ENCODE results near the gene TMEM138.

TMEM138 gene

GRCh38 chr11:61336171-61336935, 25.8 kb upstream of the TMEM138 start:
- Histone ChIP-seq H3K4me3 (ENCODE audit: low read length) (no peak overlapping the region), H2AFZ (ENCODE audit: low read length) (peak overlapping the region; percentile 88), H3K4me2 (ENCODE audit: low read depth, low read length) (peak overlapping the region; percentile 43; the same call in 1 of the 2 replicates), H3K27me3 (replicated peaks; ENCODE audit: insufficient read depth, low read length) (no peaks in the 10 kb centered on the region), H3K9ac (ENCODE audit: low read length) (peak overlapping the region; percentile 54), H3K79me2 (ENCODE audit: low read length) (peaks cover 23% of the 10 kb centered on the region), H3K4me1 (ENCODE audit: low read length) (peaks cover 25% of the 10 kb centered on the region), H3K36me3 (replicated peaks; ENCODE audit: insufficient read depth, low read length) (no peaks in the 10 kb centered on the region), H3K27ac (ENCODE audit: low read length) (peak overlapping the region; percentile 52; the same call in 1 of the 2 replicates), H3K9me3 (replicated peaks; ENCODE audit: insufficient read depth, low read length) (no peaks in the 10 kb centered on the region), H4K20me1 (ENCODE audit: insufficient read depth, low read length) (no peaks in the 10 kb centered on the region), H3F3A (ENCODE audit: insufficient read depth, low read length) (0 out of 2 replicates have a peak, but pooled peaks cover 4% of the 10 kb centered on the region), H3K9me2 (replicated peaks; ENCODE audit: insufficient read depth, low read length) (no peaks in the 10 kb centered on the region)
- TF ChIP-seq, protein P1, sequence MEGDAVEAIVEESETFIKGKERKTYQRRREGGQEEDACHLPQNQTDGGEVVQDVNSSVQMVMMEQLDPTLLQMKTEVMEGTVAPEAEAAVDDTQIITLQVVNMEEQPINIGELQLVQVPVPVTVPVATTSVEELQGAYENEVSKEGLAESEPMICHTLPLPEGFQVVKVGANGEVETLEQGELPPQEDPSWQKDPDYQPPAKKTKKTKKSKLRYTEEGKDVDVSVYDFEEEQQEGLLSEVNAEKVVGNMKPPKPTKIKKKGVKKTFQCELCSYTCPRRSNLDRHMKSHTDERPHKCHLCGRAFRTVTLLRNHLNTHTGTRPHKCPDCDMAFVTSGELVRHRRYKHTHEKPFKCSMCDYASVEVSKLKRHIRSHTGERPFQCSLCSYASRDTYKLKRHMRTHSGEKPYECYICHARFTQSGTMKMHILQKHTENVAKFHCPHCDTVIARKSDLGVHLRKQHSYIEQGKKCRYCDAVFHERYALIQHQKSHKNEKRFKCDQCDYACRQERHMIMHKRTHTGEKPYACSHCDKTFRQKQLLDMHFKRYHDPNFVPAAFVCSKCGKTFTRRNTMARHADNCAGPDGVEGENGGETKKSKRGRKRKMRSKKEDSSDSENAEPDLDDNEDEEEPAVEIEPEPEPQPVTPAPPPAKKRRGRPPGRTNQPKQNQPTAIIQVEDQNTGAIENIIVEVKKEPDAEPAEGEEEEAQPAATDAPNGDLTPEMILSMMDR (IDR thresholded peaks at IDR 0.05; ENCODE audit: low read length): peak; percentile 98
- TF ChIP-seq EZH2 (optimal IDR thresholded peaks at IDR 0.05; ENCODE audit: low read depth, low read length): no peak
- DNase-seq: peak; percentile 88

DNA sequence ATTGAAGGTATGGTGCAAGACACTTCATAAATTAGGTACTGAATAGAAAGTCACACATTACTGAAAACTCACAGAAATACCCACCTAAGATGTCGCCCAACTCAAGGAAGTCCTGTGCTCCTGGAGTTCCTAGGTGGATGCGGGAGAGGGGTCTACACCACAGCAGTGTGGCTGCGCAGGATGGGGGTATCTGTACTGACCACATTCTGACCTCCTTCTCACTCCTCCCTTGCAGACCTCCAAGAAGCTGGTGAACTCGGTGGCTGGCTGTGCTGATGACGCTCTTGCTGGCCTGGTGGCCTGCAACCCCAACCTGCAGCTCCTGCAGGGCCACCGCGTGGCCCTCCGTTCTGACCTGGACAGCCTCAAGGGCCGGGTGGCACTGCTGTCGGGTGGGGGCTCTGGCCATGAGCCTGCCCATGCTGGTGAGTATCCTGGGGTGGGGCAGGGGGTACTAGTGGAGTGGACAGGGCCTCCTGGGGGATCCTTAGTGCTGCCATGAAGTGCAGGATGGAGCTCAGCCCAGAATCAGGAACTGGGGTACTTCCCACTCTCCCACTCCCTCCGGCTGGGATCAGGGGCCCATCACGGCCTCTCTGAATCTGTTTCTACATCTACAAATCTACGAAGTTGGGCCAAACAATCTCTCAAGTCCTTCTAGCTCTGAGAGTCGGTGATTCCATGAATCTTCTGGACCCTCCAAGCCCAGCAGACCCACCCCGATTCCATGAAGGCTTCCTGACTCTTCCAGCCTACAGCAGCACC, 24.3 kb upstream of the TMEM138 start:
- peaks cover 20% of the 10 kb centered on the region for H3K4me1 ChIP-seq (ENCODE audit: low read length)
- no peak overlapping the region for H3K9ac ChIP-seq (ENCODE audit: low read length)
- H3K27me3 ChIP-seq (replicated peaks; ENCODE audit: insufficient read depth, low read length): no peaks in the 10 kb centered on the region
- no peaks in the 10 kb centered on the region for H3K9me3 ChIP-seq (replicated peaks; ENCODE audit: insufficient read depth, low read length)
- no peak overlapping the region for H3K27ac ChIP-seq (ENCODE audit: low read length)
- H3K9me2 ChIP-seq (replicated peaks; ENCODE audit: insufficient read depth, low read length): no peaks in the 10 kb centered on the region
- H2AFZ ChIP-seq (ENCODE audit: low read length): no peak overlapping the region
- no peak overlapping the region for H3K4me3 ChIP-seq (ENCODE audit: low read length)
- no peak for DNase-seq
- H3K4me2 ChIP-seq (ENCODE audit: low read depth, low read length): no peak overlapping the region
- H3K36me3 ChIP-seq (replicated peaks; ENCODE audit: insufficient read depth, low read length): no peaks in the 10 kb centered on the region
- H3F3A ChIP-seq (ENCODE audit: insufficient read depth, low read length): 0 out of 2 replicates have a peak, but pooled peaks cover 4% of the 10 kb centered on the region
- TF ChIP-seq EZH2phosphoT487 (IDR thresholded peaks at IDR 0.05; ENCODE audit: low read length): no peak
- TF ChIP-seq, protein P1 (IDR thresholded peaks at IDR 0.05; ENCODE audit: low read length): no peak
- no peak for TF ChIP-seq EZH2 (optimal IDR thresholded peaks at IDR 0.05; ENCODE audit: low read depth, low read length)
- peaks cover 8% of the 10 kb centered on the region for H3K79me2 ChIP-seq (ENCODE audit: low read length)
- no peaks in the 10 kb centered on the region for H4K20me1 ChIP-seq (ENCODE audit: insufficient read depth, low read length)

- H3K36me3 ChIP-seq (replicated peaks; ENCODE audit: insufficient read depth, low read length): no peaks in the 10 kb centered on the region
- no peak overlapping the region for H2AFZ ChIP-seq (ENCODE audit: low read length)
- no peaks in the 10 kb centered on the region for H3K27me3 ChIP-seq (replicated peaks; ENCODE audit: insufficient read depth, low read length)
- no peaks in the 10 kb centered on the region for H3K79me2 ChIP-seq (ENCODE audit: low read length)
- H3K4me3 ChIP-seq (ENCODE audit: low read length): no peak overlapping the region
- H4K20me1 ChIP-seq (ENCODE audit: insufficient read depth, low read length): no peaks in the 10 kb centered on the region
- no peak overlapping the region for H3K9ac ChIP-seq (ENCODE audit: low read length)
- 0 out of 2 replicates have a peak, but pooled peaks cover 4% of the 10 kb centered on the region for H3F3A ChIP-seq (ENCODE audit: insufficient read depth, low read length)
- H3K4me1 ChIP-seq (ENCODE audit: low read length): peaks cover 17% of the 10 kb centered on the region
- TF ChIP-seq EZH2phosphoT487 (IDR thresholded peaks at IDR 0.05; ENCODE audit: low read length) (no peak), EZH2 (optimal IDR thresholded peaks at IDR 0.05; ENCODE audit: low read depth, low read length) (no peak)
- TF ChIP-seq, protein P1 (IDR thresholded peaks at IDR 0.05; ENCODE audit: low read length): no peak
- no peaks in the 10 kb centered on the region for H3K9me3 ChIP-seq (replicated peaks; ENCODE audit: insufficient read depth, low read length)
- no peak overlapping the region for H3K27ac ChIP-seq (ENCODE audit: low read length)
- H3K9me2 ChIP-seq (replicated peaks; ENCODE audit: insufficient read depth, low read length): no peaks in the 10 kb centered on the region
- H3K4me2 ChIP-seq (ENCODE audit: low read depth, low read length): no peak overlapping the region
- DNase-seq: no peak
These were observed 23.2 kb upstream of the TMEM138 start for GRCh38 chr11:61338783-61339489.
